Non-pigmented ciliary epithelial cell (primary cell): ENCODE results near the gene P3H2.
"Not testable (repeated sequence)": the region's sequence is repeated elsewhere in the genome, so short reads cannot be mapped to it uniquely, and the experiment has no call there.

Experiments
- DNase-seq: peaks from one replicate; pipeline ENCODE4 v3.0.0-alpha.2; 2010; ENCODE audit warnings: low read depth

P3H2 gene

GRCh38 chr3:190120269-190121060 lies at the start of gene P3H2:
TSS of gene P3H2 (minus strand) at chr3:190120897. CDS start at chr3:190120731, 166 bp downstream.
- no peak for DNase-seq

GRCh38 chr3:190169877-190170276 lies 49.2 kb upstream of the P3H2 start:
- DNase-seq, result no peak

- no peak for DNase-seq
Observed at GRCh38 chr3:190169243-190169642, 48.5 kb upstream of the P3H2 start.

- DNase-seq, result no peak
Observed at GRCh38 chr3:190167936-190168680, 47.4 kb upstream of the P3H2 start.

GRCh38 chr3:190166948-190167347 lies 46.3 kb upstream of the P3H2 start:
- no peak for DNase-seq

GRCh38 chr3:190165253-190165652 lies 44.6 kb upstream of the P3H2 start:
- no peak for DNase-seq

GRCh38 chr3:190162013-190162412 lies 41.3 kb upstream of the P3H2 start:
- not testable (repeated sequence) for DNase-seq

GRCh38 chr3:190159902-190160435 lies 39.3 kb upstream of the P3H2 start:
- no peak for DNase-seq

GRCh38 chr3:190158261-190158660 lies 37.6 kb upstream of the P3H2 start:
- no peak for DNase-seq

GRCh38 chr3:190155752-190156151 lies 35.1 kb upstream of the P3H2 start:
- no peak for DNase-seq

- DNase-seq, result no peak
Observed at GRCh38 chr3:190150681-190151080, 30.0 kb upstream of the P3H2 start.

GRCh38 chr3:190149830-190150619 lies 29.3 kb upstream of the P3H2 start:
- DNase-seq, result not testable (repeated sequence)

- DNase-seq, result not testable (repeated sequence)
Observed at GRCh38 chr3:190144793-190145192, 24.1 kb upstream of the P3H2 start.

GRCh38 chr3:190142041-190142440 lies 21.3 kb upstream of the P3H2 start:
- DNase-seq, result no peak

GRCh38 chr3:190139365-190139764 lies 18.7 kb upstream of the P3H2 start:
- no peak for DNase-seq

- DNase-seq, result no peak
Observed at GRCh38 chr3:190132371-190132770, 11.7 kb upstream of the P3H2 start.

- DNase-seq, result peak; percentile 69
Observed at GRCh38 chr3:190131329-190131728, 10.6 kb upstream of the P3H2 start.

- DNase-seq, result no peak
Observed at GRCh38 chr3:190130696-190131095, 10.0 kb upstream of the P3H2 start.

- no peak for DNase-seq
Observed at GRCh38 chr3:190130037-190130436, 9.3 kb upstream of the P3H2 start.

- DNase-seq, result no peak
Observed at GRCh38 chr3:190127797-190128196, 7.1 kb upstream of the P3H2 start.

GRCh38 chr3:190127195-190127594 lies 6.5 kb upstream of the P3H2 start:
- no peak for DNase-seq

- DNase-seq, result no peak
Observed at GRCh38 chr3:190125436-190126068, 4.9 kb upstream of the P3H2 start.
